GM21367 (cell line): Measurements from ENCODE around the gene PIM3.

Experiments
- ATAC-seq: cut with Tn5 transposase; IDR thresholded peaks from one replicate; pipeline ENCODE4 v1.9.1; 2021; ENCODE audit not compliant: unreplicated experiment

Gene PIM3

GRCh38 chr22:49927483-49928184 lies 32.9 kb upstream of the PIM3 start:
- ATAC-seq = no peak

GRCh38 chr22:49928185-49928495 lies 32.4 kb upstream of the PIM3 start:
- no peak for ATAC-seq

GRCh38 chr22:49928555-49929210 lies 31.9 kb upstream of the PIM3 start:
- no peak for ATAC-seq

- no peak for ATAC-seq
Measured at GRCh38 chr22:49929211-49929979, 31.2 kb upstream of the PIM3 start.

GRCh38 chr22:49929994-49930575 lies 30.5 kb upstream of the PIM3 start:
- ATAC-seq = no peak

GRCh38 chr22:49930596-49931412 lies 29.8 kb upstream of the PIM3 start:
- ATAC-seq = no peak

- no peak for ATAC-seq
Measured at GRCh38 chr22:49933236-49934159, 27.1 kb upstream of the PIM3 start.

- no peak for ATAC-seq
Measured at GRCh38 chr22:49934160-49934890, 26.2 kb upstream of the PIM3 start.

GRCh38 chr22:49934891-49935557 lies 25.5 kb upstream of the PIM3 start:
- ATAC-seq = no peak

GRCh38 chr22:49935561-49935960 lies 25.0 kb upstream of the PIM3 start:
- ATAC-seq = no peak

GRCh38 chr22:49936018-49936972 lies 24.3 kb upstream of the PIM3 start:
- peak; percentile 54 for ATAC-seq

GRCh38 chr22:49936973-49937757 lies 23.4 kb upstream of the PIM3 start:
- no peak for ATAC-seq

GRCh38 chr22:49937758-49938564 lies 22.6 kb upstream of the PIM3 start:
- ATAC-seq = no peak

GRCh38 chr22:49938565-49939136 lies 21.9 kb upstream of the PIM3 start:
- no peak for ATAC-seq

- no peak for ATAC-seq
Measured at GRCh38 chr22:49941507-49942316, 18.9 kb upstream of the PIM3 start.
